DMS79 treated with DMSO at 0.1 percent for 48 hours (cell line): ENCODE results near the gene CTNND2.

Experiments used
- DNase-seq: peaks from one replicate; lab custom pipeline; 2025; lab: John Stamatoyannopoulos, UW

The CTNND2 gene

GRCh38 chr5:11385901-11386293 lies 518.3 kb downstream of the CTNND2 start:
- DNase-seq = no peak

DNA sequence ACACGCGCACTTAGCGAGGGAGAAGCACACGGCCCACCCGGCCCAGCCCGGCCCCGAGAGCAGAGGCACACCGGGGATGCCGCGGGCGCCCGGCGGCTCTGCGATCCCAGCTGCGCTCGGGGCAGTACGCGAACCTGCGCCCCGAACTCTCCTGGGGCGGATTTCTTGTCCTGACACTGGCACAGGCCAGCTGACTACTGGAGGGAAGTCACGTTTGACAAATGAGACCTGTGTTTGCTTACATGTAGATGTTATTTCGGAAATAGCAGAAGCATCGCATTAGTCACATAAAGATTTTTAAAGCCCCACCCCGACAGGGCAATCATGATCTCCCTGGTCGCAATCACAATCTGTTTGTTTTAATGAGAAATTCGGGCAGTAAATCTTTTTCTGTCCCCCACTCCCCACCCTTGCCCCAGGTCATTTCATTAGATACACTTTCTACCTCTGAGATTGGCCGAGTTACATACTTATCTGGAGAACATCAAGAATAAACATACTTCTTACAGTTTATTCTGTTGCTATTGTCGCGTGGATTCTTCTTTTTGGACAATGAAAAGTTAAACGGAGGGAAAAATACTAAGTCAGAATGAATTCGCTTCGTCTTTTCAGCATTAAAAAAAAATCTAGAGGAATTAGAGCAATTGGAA lies 518.9 kb downstream of the CTNND2 start:
- no peak for DNase-seq

DNA sequence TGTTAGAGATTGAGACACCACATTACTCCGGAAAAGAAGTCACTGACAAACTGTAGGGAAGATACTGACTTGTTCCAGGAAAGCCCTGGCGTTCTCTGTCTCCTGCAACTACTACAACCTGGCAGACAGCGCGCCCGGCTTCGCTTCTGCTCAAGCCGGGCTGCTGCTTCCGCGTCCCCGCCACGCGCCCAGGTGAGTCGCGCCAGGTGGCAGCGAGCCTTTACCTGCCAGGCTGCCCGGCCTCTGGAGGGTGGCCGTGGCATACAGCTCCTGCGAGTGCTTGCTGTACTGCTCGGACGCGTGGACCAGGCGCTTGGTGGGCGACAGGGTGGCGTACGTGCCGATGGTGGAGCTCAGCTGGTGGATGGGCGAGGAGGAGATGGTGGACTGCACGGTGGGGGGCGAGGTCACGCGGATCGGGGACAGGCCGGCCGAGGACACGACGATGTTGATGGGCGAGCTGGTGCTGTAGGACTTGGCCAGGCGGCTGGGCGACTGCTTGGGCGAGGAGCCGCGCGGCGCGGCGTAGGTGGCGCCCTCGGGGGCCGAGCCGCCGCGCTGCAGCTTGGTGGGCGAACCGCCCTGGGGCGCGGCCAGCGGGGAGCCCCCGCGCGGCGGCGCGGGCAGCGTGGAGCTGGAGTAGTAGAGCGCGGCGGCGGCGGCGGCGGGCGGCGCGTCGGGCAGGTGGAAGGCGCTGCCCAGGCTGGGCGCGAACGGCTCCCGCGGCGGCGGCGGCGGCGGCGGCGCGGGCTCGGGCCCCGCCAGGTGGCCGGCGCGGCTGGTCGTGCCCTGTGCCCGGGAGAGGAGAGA lies 519.6 kb downstream of the CTNND2 start:
- no peak for DNase-seq

DNA sequence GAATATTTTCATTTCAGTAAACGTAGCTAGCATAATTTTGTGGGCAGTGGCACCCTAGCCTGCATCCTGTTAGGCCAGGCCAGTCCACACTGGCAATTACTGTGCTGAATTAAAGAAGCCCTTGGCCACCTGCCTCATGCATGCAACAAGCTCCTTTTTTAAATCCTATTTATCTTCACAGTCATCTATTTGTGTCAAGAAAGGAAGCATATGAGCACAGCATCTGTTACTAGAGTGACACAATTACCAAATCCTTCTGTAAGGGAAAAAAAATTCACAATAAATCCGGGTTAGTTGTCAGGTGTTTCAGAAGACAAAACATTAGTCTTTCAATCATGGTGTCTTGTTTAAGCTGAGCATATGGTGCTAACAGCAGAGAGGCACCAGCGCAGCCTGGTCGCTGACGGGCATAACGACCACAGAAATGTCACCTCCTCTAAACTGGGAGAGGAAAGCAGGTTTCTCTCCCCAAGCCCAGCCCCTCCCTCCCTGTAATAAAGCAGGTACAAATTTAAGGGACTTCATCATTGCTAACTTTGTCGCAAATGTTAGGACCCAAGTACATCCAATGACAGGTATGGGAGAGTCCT lies 520.6 kb downstream of the CTNND2 start:
- no peak for DNase-seq

DNA sequence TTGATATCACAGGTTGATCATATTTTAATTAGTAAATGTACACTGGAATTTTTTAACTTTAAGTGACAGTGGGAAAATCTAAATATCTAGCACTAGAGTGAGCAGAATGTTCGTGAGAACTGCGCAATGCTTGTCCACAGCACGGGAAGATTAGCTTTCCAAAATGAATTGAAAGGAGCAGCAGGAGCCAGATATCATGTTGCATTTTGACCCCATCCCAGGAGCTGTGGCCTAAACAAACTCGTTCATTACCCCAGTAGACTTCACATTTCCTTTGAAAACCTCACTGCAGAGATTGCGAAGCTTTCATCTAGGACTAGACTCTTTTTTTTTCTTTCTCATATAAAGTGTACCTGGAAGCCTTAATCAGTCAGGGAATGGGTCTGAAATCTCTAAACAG lies 525.8 kb downstream of the CTNND2 start:
- DNase-seq = no peak

DNA sequence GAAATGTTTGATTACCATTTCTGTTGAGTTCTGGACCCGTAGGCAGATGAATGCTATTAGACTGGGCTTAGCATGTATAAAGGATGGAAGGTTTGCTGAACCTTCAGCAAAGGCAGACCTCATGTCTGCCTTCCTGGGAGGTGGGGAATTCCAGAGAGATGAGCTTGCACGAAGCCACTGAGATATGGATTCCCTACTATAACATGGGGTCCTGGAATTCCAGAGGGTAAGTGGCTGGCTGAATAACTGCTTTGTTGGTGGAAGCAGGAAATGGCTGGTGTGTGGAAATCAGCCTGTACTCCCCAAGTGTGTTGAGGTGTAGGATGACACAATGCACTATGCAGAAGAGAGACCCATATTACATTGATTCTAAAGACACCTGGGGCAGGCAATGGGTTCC lies 526.4 kb downstream of the CTNND2 start:
- no peak for DNase-seq

DNA sequence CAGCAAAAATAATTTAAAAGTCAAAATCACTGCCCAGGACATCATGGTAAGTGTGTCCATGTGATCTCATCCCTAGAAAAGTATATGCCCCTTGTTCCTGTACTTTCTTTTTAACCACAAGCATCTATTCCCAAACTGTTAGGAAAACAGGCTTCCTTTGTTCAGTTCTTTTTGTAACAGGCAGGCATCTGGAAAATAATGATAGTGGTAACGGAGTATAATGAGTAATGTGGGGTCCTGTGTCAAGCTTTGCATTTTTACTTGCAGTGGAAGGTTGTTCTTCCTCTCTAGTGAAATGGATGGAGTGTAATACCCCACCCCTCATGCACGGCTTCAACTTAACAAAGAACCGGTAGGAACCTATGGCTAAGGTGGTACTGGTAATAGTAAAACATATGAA lies 532.1 kb downstream of the CTNND2 start:
- no peak for DNase-seq

GRCh38 chr5:11371021-11371420 lies 533.2 kb downstream of the CTNND2 start:
- no peak for DNase-seq

GRCh38 chr5:11364531-11364930 lies 539.7 kb downstream of the CTNND2 start:
- no peak for DNase-seq

GRCh38 chr5:11363631-11364178 lies 540.5 kb downstream of the CTNND2 start:
- DNase-seq = no peak

DNA sequence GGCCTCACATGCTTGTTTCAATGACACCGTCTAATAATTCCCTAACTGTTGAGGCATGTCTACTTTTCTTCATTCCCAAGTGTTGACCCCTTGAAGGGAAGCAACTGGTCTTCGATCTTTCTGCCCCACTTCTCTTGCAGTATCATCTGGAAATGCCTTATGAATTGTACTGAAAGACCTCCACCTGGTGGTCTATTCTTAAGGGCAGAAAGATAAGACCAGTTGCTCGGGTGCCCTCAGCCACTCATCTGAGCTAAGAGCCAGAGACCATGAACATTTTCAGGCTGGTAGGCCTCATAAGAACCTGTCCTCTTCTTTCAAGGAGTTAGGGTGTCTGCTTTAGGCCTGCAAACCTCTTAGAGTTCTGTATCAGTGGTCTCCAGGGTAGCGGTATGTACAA lies 542.5 kb downstream of the CTNND2 start:
- DNase-seq = no peak

GRCh38 chr5:11357928-11358327 lies 546.3 kb downstream of the CTNND2 start:
- no peak for DNase-seq

DNA sequence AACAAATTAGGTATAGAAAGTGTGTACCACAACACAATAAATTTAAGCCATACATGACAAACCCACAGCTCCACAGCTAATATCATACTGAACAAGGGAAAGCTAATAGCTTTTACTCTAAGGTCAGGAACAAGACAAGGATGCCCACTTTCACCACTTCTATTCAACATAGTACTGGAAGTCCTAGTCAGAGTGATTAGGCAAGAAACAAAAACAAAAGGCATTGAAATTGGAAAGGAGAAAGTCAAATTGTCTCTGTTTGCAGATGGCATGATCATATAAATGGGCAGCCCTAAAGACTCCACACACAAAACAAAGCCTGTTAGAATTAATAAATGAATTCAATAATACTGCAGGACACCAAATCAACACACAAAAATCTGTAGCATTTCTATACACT lies 548.8 kb downstream of the CTNND2 start:
- no peak for DNase-seq

DNA sequence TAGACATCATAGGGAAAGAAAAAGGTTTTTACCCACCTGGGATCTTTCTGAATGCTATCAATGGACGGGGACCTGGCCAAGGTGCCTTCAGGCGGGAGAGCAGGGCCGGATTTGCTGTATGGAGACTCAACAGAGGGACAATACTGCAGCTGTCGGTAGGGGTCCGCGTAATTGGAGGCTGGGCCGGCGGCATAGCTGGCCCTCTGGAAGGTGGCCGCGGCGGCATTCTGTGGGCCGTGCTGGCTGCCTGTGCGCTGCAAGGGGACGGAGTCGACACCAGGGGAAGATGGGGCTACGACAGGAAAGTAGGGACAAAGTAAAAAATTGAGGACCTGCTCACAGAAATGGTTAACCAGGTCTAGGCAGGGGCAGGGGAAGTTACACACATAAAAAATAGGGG lies 557.9 kb downstream of the CTNND2 start:
- no peak for DNase-seq

DNA sequence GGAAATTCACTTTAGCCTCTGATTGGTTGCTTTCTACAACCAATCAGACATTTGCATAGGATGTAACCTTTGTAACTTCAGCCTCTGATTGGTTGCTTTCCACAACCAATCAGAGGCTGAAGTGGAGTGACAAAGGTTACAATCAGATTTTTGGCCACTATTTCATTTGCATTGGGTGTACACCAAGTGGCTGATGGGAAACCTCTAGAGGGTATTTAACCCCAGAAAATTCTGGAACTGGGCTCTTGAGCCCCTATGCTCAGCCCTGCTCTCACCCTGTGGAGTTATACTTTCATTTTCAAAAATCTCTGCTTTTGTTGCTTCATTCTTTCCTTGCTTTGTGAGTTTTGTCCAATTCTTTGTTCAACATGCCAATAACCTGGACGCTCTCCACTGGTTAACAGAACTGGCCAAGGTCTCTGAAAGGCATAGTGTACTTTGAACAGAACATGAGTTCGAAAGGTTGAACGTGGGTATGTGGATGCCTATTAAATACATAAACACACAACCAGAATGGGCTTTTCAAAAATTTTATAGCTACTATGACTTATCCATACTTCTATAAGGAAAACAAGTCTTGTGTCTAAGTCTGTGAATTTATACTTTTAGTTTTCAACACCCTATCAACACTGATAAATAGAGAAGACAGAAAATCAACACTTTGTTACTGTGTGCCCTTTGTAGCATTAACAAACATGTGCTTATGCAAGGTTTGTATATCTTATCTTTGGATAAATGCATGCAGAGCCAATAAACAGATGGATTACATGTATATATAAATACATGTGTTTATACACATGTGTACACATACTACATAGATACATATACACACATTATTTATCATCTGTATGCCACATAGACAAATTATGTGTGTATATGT lies 568.1 kb downstream of the CTNND2 start:
- no peak for DNase-seq

GRCh38 chr5:11334404-11334803 lies 569.8 kb downstream of the CTNND2 start:
- no peak for DNase-seq

- DNase-seq = no peak
Measured at GRCh38 chr5:11329679-11330078, 574.6 kb downstream of the CTNND2 start.

- DNase-seq = no peak
Measured at GRCh38 chr5:11324521-11325289, 579.5 kb downstream of the CTNND2 start.

DNA sequence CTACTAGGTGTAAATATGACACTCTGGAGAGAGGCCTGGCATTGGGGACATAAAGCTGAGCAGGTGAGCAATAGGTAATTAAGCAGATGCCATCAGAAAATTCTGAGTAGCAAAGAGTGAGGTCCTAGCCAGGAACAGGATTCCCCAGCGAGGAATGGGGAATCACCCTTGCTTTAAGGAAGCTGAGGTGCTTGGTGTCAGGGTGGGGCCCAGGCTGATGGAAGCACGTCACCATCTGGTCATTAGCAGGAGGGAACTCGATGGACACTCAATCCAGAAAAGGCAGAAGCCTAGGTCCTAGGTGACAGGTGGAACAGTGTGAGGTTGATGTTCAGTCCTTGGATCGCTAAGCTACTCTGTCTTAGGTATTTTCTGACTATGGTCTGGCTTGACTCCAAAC lies 580.5 kb downstream of the CTNND2 start:
- DNase-seq = no peak

DNA sequence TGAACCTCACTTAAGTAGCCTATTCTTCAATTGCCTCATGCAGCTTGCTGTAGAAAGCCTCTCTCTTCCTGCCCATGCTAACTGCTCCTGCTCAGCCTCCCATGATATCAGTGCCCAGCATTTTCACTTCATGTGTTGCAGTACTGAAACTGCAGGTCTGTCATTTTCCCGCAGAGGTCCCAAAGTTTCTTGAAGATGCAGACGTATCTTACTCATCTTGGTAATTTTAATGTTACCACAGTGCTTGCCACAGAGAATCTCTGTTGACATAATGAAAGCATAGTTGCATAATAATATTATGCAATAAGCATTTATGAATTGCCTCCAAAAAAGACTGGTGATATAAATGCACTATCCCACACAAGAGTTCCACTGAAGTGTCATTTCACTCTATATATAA lies 582.1 kb downstream of the CTNND2 start:
- DNase-seq = no peak

DNA sequence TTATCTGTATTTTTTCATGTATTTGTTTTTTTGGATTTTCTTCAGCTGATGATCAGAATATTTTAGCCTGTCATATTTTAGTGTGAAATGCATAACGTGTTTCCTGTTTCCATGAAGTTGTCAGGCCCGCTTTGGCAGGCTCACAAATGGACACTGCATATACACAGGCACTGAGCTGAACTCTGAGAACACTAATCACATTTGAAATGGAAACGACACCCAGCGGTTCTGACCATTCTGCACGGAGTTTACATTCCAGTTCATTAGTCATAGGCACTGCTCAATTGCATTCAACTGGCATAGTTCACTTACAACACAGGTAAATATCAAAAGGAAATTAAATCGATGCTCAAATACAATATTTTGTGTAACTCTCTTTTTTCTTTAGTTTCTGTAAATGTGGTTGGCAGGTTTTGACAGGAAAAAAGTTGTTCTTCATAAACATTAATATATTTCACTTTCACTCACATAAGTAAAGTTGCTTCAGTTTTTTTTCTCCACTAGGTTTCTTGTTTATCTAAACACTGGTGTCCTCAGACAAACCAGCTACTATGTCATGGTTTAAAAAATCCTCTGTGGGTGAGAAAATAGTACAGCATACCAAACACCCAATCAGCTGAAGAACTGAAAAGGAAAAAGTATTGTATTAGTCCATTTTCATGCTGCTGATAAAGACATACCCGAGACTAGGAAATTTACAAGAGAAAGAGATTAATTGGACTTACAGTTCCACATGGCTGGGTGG lies 584.2 kb downstream of the CTNND2 start:
- no peak for DNase-seq
